Esophagus squamous epithelium (tissue), 5 donors: Measurements from ENCODE around the gene COX8A. TPM values are rescaled to one million over a fixed set of nuclear protein-coding genes. Genes with fewer than 3 reads are reported as not detected.

Experiments
- DNase-seq: peaks from one replicate; lab custom pipeline; 2025; lab: John Stamatoyannopoulos, UW
- H3K27ac ChIP-seq, 4 donors: fragments of 200-600 bp; sonication (generic); one replicate each; pipeline ENCODE4 v1.5.1; 2016 to 2019; ENCODE audit warnings: mild to moderate bottlenecking in 1 of 4
- H3K27me3 ChIP-seq, 4 donors: fragments of 200-600 bp; sonication (generic); 1 replicate in 3 of 4; 2 replicates in 1 of 4; pipeline versions ENCODE4 v1.5.1 to v1.6.0; 2017 to 2021; ENCODE audit warnings: antibody characterized with exemption in 1 of 4
- H3K36me3 ChIP-seq, 3 donors: fragments of 200-600 bp; sonication (generic); one replicate each; pipeline ENCODE4 v1.5.1; 2016 to 2019
- H3K4me1 ChIP-seq, 3 donors: fragments of 200-600 bp; sonication (generic); one replicate each; pipeline ENCODE4 v1.5.1; 2017 to 2019
- H3K4me3 ChIP-seq, 4 donors: fragments of 200-600 bp; sonication (generic); 1 replicate in 3 of 4; 2 replicates in 1 of 4; pipeline ENCODE4 v1.5.1; 2016 to 2019; ENCODE audit warnings: mild to moderate bottlenecking in 2 of 4, moderate library complexity in 1 of 4
- H3K9me3 ChIP-seq, 3 donors: fragments of 200-600 bp; sonication (generic); one replicate each; pipeline ENCODE4 v1.5.1; 2016 to 2019
- CTCF ChIP-seq, 6 experiments: fragments of 450-650 bp in 4 of 6; fragments of 200-600 bp in 2 of 6; sonication (generic) in 2 of 6; IDR thresholded peaks; one replicate each; pipeline ENCODE4 v1.5.1; 2016 to 2019; ENCODE audit warnings: antibody characterized with exemption in 6 of 6, mild to moderate bottlenecking in 4 of 6, moderate library complexity in 4 of 6
- POLR2A ChIP-seq, 4 donors: fragments of 450-650 bp; IDR thresholded peaks; one replicate each; pipeline ENCODE4 v1.6.1; 2017; ENCODE audit warnings: antibody characterized with exemption in 4 of 4, mild to moderate bottlenecking in 4 of 4, moderate library complexity in 3 of 4
- WGBS, 2 donors: methylation state at CpG; one replicate each; pipeline ENCODE4 v1.1.5; 2018; 5-methylcytosine and 5-hydroxymethylcytosine counted together
- intact Hi-C: fragments of 100-400 bp; cut with DNase I; formaldehyde crosslinking; loops from one replicate; pipeline ENCODE4 v1.15.0; 2022
- total RNA-seq, 4 donors: library from RNA; depleted of rRNA; stranded (reverse); fragments of >200 nt; gene quantifications; one replicate each; pipeline ENCODE4 v1.1.0, GENCODE V29; 2016
- donor health status: DM: yes; HTN: yes; CAD: no.

Gene COX8A
- total RNA-seq, 4 donors from 2014 or later = 417 to 745 (median 637) TPM

DNA sequence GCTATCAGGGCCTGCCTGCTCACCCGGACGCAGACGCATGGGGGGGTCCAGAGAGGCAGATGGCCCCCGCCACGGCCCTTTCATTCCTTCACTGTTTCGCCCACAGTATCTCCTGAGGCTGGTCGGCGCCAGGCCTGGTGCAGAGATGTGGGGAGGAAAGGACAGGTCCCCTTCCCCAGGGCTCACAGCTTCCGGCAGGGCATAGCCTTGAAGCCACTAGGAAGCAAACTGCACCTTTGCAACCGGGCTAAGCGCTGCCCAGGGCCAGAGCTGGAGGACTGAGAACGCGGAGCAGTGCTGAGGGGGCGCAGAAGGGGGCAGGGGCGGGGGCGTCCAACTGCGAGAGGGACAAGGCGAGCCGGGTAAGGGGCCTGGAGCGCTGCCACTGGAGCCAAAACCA lies 41.1 kb downstream of the COX8A start:
- Histone ChIP-seq H3K36me3 (no peaks in the 10 kb centered on the region), H3K9me3 (peaks cover 0 to under 1% (median 0%) of the 10 kb centered on the region in 3 donors), H3K4me3 (no peak overlapping the region), H3K4me1 (peaks cover 0 to 19% (median 0%) of the 10 kb centered on the region in 3 donors), H3K27me3 (peaks cover 0 to 6% (median 0%) of the 10 kb centered on the region in 4 donors), H3K27ac (no peak overlapping the region)
- no peak for TF ChIP-seq CTCF (IDR thresholded peaks at IDR 0.05)
- TF ChIP-seq POLR2A (IDR thresholded peaks at IDR 0.05) = no peak
- 80 to 81% methylated on average over 1 to 11 of the region's 20 CpGs for WGBS, 2 donors
- DNase-seq = no peak
- intact Hi-C loops = no loop called here

DNA sequence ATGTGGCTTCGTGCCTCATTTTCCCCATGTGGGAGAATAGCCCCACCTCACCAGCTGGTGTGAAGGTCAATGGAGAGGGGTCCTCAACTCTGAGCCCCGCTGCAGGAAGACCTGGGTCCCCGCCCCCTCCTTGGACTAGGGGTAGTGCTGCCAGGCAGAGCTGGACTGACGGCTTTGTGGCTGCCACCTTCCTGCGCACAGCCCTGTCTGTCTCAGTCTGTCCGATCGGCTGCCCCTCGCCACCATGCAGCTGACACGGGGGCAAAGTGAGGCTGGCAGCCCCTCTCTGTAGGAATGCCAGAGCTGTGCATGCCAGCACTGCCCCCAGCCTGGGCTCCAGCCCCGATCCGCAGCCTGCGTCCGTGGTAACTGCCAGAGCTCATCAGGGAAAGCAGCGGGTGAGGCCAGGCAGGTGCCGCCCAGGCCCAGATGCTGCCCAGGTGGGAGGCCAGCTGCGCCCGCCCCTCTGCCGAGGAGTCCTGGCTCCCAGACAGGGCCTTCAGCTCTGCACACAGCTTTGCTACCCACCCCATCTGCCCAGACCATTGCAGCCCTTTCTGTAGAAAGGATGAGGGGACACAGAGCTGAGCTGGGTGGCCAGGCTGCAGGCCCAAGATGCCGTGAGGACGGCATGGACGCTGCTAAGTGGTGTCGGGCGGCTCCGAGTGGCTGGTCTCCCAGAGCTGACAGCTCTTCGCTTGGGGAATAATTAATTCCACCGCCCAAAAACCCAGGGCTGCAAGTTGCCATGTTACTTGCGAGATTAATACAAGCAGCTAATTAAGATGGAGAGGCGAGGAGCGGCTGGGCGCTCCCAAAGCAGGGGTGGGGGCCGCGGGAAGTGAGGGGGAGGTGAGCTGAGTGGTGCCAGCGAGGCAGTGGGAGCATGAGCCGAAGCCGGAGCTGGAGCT lies 41.8 kb downstream of the COX8A start:
- Histone ChIP-seq H3K4me3 (no peak overlapping the region), H3K36me3 (no peaks in the 10 kb centered on the region), H3K9me3 (no peaks in the 10 kb centered on the region), H3K27me3 (peaks cover 0 to 6% (median 0%) of the 10 kb centered on the region in 4 donors), H3K27ac (no peak overlapping the region), H3K4me1 (peaks cover 0 to 22% (median 0%) of the 10 kb centered on the region in 3 donors)
- 81 to 85% methylated on average over 9 to 12 of the region's 35 CpGs for WGBS, 2 donors
- intact Hi-C loops = no loop called here
- no peak for TF ChIP-seq CTCF (IDR thresholded peaks at IDR 0.05)
- TF ChIP-seq POLR2A (IDR thresholded peaks at IDR 0.05) = no peak
- no peak for DNase-seq

DNA sequence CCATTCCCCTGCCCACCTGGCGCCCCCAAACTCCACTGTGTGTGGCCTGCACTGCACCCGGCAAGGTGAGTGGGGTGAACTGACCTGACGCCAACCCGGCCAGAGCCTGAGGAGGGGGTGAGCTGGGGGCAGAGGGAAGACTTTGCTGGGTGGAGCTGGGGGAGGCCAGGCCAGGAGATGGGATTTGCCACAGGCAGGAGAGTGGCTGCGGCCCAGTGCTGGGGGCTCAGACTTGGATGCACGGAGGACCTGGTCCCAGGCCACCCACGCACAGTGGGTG lies 43.5 kb downstream of the COX8A start:
- no peak overlapping the region for H3K27ac ChIP-seq
- H3K4me3 ChIP-seq = no peak overlapping the region
- no peak for DNase-seq
- intact Hi-C loops = no loop called here
- 81 to 83% methylated on average over 3 to 4 of the region's 7 CpGs for WGBS, 2 donors
- peaks cover 0 to 32% (median 0%) of the 10 kb centered on the region in 3 donors for H3K4me1 ChIP-seq
- H3K36me3 ChIP-seq = no peaks in the 10 kb centered on the region
- peaks cover 0 to 6% (median 0%) of the 10 kb centered on the region in 4 donors for H3K27me3 ChIP-seq
- H3K9me3 ChIP-seq = no peaks in the 10 kb centered on the region
- no peak for TF ChIP-seq POLR2A (IDR thresholded peaks at IDR 0.05)

GRCh38 chr11:64018310-64018709 lies 43.9 kb downstream of the COX8A start:
- intact Hi-C loops = no loop called here
- H3K4me1 ChIP-seq = peaks cover 0 to 32% (median 0%) of the 10 kb centered on the region in 3 donors
- no peak for DNase-seq
- H3K27ac ChIP-seq = no peak overlapping the region
- H3K27me3 ChIP-seq = peaks cover 0 to 6% (median 0%) of the 10 kb centered on the region in 4 donors
- TF ChIP-seq CTCF (IDR thresholded peaks at IDR 0.05) = no peak
- no peak for TF ChIP-seq POLR2A (IDR thresholded peaks at IDR 0.05)
- no peak overlapping the region for H3K4me3 ChIP-seq
- H3K9me3 ChIP-seq = no peaks in the 10 kb centered on the region
- no peaks in the 10 kb centered on the region for H3K36me3 ChIP-seq
- 52 to 76% methylated on average over 3 to 6 of the region's 8 CpGs for WGBS, 2 donors

- Histone ChIP-seq H3K27me3 (peaks cover 0 to 6% (median 0%) of the 10 kb centered on the region in 4 donors), H3K36me3 (no peaks in the 10 kb centered on the region), H3K27ac (no peak overlapping the region), H3K4me3 (no peak overlapping the region), H3K4me1 (peaks cover 0 to 32% (median 0%) of the 10 kb centered on the region in 3 donors), H3K9me3 (no peaks in the 10 kb centered on the region)
- 86 to 92% methylated on average over 11 to 13 of the region's 27 CpGs for WGBS, 2 donors
- no peak for DNase-seq
- intact Hi-C loops = no loop called here
- TF ChIP-seq CTCF (IDR thresholded peaks at IDR 0.05) = no peak
- TF ChIP-seq POLR2A (IDR thresholded peaks at IDR 0.05) = no peak
These were observed 45.0 kb downstream of the COX8A start for GRCh38 chr11:64019106-64020037.
